ENCODE data around the gene KLHL21.
"Not testable (repeated sequence)": the region's sequence is repeated elsewhere in the genome, so short reads cannot be mapped to it uniquely, and the experiment has no call there.

Gene KLHL21, protein sequence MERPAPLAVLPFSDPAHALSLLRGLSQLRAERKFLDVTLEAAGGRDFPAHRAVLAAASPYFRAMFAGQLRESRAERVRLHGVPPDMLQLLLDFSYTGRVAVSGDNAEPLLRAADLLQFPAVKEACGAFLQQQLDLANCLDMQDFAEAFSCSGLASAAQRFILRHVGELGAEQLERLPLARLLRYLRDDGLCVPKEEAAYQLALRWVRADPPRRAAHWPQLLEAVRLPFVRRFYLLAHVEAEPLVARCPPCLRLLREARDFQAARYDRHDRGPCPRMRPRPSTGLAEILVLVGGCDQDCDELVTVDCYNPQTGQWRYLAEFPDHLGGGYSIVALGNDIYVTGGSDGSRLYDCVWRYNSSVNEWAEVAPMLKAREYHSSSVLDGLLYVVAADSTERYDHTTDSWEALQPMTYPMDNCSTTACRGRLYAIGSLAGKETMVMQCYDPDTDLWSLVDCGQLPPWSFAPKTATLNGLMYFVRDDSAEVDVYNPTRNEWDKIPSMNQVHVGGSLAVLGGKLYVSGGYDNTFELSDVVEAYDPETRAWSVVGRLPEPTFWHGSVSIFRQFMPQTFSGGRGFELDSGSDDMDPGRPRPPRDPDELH

DNA sequence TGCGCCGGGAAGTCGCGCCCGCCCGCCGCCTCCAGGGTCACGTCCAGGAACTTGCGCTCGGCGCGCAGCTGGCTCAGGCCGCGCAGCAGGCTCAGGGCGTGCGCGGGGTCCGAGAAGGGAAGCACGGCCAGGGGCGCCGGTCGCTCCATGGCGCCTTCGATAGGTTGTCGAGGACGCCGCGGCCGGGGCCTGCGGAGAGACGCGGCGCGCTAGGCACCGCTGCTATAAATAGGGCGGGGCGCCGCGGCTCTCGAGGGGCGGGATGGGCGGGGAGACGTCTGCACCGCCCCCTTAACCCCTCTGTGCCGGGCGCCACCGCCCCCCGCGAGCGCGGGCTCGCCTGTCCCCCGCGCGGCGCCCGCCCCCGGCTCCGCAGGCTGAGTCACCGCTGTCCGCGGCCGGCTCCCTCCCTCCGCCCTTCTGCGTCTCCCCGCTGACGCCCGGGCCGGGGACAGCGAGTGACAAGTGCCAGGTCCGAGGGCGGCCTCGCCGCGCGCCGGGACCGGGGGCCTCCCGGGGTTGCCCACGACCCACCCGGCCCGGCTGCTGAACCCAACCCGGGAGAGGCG, at the start of gene KLHL21:
TSS of gene KLHL21 (minus strand) at position 201 of the 569 bp plus-strand sequence. CDS start at position 149, 52 bp downstream.
- no peak for FAIRE-seq

DNA sequence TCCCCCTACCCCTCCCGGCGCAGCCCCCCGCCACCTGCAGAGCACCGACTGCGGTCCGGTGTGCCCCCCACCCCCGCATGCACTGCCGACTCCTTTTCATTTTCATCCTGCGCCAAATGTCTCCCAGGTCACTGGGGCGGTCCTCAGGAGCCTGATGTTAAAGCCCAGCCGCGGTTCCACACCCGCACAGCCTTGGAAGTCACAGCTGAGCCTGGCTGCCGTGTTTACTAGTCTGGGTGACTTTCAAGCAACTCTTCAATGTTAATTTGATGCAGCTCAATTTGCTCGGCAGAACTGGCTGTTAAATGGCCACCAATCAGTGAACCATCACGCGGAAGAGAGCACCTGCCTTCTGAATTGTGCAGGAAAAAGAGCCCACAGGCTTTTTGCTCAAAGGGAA, 49.2 kb upstream of the KLHL21 start:
- no peak for FAIRE-seq

DNA sequence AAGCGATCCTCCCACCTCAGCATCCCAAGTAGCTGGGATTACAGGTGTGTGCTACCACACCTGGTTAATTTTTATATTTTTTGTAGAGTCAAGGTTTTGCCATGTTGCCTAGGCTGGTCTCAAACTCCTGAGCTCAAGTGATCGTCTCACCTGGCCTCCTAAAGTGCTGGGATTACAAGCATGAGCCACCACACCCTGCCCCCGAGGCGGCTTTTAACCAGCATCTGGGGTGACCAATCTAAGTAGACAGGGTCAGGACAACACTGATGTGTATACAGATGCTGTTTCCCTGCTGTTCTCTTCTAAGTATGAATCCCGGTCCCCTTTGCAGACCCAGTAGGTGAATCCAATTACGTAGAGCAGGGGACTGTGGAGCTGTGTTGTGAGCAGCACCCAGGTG, 45.9 kb upstream of the KLHL21 start:
- no peak for FAIRE-seq

DNA sequence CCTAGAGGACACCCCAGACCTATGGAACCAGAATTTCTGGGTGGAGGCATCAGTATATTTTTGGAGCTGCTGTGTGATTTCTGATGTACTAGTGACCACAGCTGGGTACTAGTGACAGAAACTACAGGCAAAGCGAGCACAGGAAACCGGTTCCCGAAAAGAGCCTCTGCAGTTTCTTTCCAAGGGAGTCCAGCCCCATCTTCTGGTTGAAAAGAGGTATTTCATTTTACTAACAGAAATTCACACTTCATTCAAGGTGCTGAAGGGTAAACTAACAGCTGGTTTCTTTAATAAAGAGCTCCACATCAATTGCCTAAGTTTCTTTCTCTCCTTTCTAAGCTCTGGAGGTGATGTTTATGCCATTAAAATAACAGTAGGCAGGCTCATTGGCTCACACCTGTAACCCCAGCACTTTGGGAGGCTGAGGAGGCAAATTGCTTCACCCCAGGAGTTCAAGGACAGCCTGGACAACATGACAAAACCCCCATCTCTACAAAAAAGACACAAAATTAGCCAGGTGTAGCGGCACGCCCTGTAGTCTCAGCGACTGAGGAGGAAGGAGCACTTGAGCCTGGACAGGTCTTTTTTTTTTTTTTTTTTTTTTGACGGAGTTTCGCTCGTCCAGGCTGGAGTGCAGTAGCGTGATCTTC, 44.0 kb upstream of the KLHL21 start:
- peak; percentile 95 for FAIRE-seq

DNA sequence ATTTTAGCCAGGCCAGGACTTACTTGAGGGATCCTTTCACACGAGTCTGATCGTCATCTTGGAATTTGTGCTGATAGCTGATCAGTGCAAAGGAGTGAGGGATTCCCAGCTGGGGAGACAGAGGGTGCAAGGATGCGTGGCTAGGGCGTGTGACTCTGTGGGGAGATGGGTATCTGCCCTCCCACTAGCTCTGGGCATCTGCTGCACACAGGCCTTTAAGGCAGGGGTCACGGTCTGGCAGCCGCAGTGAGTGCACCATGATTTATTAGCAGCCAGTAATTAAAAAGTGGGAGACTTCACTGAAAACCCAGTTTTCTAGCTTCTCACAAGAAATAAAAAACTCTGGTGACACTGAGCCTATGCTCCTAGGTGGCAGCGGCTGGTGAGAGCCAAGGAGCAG, 42.3 kb upstream of the KLHL21 start:
- FAIRE-seq = no peak

DNA sequence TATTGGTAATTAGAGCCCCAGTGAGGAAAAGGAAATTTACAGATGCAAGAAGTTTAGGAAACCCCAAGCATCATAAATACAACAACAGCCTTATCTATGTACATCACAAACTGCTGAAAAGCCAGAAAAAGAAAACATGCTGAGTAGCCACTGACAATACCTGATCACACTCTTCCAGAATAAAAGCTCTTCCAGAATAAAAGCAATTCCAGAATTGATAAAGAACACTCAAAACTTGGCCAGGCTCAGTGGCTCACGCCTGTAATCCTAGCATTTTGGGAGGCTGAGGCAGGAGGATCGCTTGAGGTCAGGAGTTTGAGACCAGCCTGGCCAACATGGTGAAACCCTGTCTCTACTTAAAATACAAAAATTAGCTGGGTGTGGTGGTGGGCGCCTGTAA, 38.2 kb upstream of the KLHL21 start:
- not testable (repeated sequence) for FAIRE-seq

DNA sequence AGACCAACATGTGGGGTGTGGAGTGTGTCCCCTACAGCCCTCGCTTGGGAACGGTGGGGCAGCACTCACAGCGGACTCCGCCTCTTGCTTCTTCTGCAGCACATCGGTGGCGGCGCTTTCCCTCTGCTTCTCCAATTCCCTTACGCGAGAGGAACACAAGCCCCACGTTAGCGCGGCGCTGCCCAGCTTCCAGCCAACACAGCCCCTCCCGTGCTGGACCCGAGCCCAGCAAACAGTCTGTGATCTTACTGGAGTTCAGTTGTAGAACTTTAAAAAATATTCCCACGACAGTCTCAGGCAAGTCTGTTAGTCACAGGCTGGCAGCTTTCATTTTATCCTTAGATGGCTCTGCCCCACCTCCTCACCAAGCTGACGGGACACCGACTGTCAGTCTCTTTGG, 35.6 kb upstream of the KLHL21 start:
- no peak for FAIRE-seq

DNA sequence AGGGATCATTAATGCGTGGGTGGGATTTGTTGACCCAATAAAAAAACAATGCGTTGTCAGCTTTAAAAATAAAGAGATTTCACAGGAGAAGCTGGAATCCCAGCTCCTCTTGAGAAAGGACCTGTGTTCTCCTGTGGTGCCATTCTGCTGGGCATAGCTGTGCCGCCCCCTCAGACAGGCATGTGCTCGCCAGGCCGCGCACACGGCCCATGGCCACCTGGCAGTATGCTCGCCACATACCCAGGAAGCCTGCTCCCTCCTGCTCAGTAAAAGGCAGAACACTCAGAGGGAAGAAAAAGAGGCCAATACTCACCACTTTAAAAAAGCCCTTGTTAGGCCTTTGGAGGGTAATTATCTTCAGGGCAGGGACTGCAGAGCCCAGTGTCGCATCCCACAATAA, 35.1 kb upstream of the KLHL21 start:
- FAIRE-seq = no peak

DNA sequence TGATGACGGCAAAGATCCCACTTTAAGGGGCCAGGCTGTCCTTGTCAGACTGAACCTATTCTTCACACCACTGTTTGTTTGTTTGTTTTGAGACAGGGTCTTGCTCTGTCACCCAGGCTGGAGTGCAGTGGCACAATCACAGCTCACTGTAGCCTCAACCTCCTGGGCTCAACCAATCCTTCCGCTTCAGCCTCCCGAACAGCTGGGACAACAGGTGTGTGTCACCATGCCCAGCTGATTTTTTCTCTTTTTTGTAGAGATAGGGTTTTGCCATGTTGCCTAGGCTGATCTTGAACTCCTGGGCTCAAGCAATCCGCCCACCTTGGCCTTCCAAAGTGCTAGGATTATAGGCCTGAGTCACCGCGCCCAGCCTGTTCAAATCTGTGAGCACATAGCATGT, 34.1 kb upstream of the KLHL21 start:
- not testable (repeated sequence) for FAIRE-seq

DNA sequence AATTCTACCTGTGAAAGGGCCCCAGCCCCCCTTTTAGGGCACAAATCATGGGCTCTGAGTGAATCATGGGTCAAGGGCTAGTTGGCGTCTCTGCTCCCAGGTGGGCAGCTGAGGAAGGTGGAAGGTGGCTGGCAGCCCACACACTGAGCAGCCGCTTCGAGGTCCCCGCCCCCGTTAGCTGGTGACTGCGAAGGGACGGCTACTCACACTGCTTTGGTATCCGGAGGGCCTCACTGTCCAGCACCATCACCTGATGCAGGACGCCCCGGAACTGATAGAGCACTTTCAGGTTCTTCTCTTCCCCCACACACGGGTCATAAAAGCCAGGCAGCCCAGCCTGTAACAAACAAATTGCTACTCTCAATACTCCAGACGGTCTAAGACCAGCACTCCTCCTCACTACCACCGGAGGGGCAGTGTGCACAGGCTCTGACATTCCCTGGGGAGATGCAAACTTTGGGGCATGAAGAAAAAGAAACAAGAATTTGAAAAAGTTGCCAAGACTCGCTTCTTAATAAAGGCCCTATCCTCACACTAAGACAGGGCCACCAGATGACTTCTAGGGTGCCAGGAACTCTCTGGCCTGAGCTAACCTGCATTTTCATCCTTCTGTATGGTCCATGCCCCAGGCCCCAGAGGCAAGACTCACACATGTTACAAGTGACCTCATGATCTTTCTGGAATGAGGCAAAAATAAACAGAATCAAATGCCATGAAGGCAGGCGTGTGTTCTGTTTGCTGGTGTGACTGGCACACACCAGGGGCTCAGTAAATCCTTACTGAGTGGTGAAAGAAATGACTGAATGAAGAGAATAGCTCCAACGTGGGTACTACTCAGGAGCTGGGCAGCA, 33.5 kb upstream of the KLHL21 start:
- no peak for FAIRE-seq

DNA sequence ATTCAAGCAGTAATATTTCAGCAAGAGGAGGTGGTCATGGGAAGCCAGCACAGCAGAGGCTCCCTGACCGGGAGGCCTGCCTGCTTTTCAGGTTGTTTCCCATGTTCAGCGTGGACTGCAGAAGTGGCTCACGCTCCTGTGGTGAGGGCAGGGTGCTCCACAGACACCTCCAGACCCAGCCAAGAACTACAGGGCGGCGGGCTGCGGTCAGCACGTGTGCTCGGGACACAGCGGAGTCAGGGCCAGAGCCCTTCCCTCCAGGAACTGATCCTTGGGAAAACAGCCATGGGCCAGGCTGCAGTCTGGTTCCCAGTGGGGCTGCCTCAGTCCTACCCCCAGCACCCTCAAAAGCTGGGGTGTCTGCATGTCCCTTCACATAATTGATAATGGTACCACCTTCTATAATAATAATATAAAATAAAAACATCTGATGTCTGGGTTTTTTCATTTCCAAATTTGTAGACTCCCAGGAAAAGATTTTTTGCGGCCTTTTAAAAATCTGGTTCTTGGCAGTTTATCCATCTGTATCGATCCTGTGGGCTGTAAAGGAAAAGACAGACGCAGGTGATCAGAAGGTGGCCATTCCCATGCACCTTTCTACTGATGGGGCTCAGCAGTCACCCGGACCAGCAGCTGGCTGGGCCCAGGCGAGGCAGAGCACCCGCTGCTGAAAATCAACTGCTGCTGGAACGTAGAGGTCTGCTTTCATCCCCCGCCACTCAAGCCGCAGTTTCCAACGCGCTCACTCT, 32.7 kb upstream of the KLHL21 start:
- no peak for FAIRE-seq

DNA sequence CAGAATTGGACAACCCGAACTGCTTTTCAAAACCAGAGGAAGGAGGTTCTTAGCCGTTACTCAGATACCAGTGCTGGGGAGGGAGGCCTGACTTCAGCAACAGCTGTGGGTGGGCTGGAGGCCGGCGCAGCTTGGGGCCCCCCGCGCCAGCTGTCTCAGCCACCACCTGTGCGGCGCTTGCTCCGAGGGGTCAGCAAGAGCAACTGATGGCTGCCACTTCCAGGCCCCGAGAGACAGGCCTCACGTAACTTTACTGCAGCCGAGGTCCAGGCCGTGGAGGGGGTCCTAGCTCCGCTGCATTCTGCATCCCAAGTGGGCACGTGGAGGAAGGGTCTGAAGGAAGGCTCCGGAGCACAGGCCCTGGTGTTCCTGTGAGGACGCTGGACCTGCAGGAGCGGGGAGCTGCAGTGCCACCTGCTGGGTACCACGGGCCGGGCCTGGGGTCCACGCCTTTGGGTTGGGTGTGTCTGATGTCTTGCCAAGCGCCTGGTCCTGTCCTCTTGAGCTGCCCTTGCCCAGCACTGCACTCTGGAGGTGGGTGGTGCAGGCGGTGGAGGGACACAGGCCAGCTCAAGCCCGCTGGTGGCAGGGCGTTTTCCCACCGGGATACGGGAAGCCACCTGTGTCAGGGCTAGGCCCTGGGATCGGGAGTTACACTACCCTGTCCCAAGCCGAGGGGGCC, 31.8 kb upstream of the KLHL21 start:
- no peak for FAIRE-seq

DNA sequence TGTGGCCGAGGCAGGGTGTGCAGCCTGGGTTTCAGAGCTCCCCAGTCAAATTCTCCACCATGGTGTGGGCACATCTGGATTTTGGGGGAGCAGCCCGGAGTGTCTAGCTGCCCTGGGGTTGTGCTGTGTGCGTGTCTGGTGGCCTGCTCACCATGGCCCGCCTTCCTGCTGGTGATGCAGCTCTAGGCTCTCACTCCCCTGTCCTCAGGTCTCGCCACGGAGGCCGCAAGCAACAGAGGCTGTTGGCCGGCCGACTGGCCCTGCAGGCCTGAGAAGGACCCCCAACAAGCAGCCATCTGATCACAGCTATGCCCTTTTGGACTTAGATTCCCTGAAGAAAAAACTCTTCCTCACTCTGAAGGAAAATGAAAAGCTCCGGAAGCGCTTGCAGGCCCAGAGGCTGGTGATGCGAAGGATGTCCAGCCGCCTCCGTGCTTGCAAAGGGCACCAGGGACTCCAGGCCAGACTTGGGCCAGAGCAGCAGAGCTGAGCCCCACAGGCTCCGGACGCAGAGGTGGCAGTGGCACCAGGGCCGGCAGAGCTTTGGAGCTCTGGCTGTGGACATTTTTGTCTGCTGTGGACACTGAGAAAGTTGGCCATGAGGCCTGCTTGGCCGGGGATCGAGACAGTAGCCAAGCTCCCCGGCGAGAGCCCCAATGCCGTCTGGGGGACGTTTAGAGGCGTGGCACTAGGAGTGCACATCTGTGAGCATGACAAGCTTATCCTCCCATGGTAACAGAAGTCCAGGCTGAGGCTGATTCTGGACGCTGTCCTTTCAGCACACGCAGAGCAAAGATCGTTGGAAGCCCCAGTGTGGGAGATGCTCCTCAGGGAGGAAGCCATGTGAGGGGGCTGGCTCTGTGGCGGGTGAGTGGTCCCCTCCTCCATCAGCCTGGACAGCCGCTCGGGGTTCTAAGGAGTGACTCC, 30.2 kb upstream of the KLHL21 start:
- no peak for FAIRE-seq

DNA sequence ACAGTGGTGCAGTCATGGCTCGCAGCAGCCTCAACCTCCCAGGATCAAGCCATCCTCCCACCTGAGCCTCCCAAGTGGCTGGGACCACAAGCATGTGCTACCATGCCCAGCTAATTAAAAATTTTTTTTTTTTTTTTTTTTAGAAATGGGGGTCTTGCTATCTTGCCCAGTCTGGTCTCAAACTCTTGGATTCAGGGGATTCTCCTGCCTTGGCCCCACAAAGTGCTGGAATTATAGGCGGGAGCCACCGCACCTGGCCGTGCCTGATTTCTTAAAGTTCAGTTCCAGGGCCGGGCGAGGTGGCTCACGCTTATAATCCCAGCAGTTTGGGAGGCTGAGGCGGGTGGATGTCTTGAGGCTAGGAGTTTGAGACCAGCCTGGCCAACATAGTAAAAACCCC, 28.4 kb upstream of the KLHL21 start:
- FAIRE-seq = no peak

DNA sequence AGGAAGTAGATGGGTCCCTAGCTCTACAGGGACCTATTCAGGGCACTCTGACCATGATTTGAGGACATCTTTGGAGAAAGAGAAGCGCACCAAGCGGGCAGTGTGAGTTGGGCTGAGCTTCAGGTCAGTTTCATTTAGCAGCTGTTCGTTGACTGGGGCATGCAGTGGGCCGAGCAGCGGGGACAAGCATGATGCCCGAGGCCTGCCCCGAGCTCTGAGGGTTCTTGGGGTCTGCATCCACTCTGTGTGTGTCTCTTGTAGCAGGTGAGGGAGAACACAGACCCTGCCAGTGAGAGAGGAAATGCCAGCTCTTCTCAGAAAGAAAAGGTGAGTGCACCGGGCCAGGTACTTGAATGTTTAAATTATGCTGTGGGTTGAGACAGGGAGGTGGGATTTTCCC, 27.4 kb upstream of the KLHL21 start:
- FAIRE-seq = no peak

DNA sequence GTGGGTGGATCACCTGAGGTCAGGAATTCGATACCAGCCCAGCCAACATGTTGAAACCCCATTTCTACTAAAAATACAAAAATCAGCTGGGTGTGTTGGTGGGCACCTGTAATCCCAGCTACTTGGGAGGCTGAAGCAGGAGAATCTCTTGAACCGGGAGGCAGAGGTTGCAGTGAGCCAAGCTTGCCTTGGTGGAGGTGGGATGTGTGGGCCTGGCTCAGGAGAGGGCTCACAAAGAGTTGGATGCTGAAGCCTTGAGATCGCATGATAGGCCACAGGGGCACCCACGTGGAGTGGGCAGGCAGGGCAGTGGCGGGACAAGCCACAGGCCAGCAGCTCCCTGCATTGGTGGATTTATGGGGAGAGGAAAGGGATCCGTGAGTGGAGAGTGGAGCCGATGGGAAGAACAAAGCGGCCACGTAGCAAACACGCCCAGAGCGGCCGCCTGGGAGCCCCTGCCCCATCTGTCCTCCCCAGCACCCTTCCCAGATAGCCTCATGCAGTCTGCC, 26.4 kb upstream of the KLHL21 start:
- FAIRE-seq = no peak

DNA sequence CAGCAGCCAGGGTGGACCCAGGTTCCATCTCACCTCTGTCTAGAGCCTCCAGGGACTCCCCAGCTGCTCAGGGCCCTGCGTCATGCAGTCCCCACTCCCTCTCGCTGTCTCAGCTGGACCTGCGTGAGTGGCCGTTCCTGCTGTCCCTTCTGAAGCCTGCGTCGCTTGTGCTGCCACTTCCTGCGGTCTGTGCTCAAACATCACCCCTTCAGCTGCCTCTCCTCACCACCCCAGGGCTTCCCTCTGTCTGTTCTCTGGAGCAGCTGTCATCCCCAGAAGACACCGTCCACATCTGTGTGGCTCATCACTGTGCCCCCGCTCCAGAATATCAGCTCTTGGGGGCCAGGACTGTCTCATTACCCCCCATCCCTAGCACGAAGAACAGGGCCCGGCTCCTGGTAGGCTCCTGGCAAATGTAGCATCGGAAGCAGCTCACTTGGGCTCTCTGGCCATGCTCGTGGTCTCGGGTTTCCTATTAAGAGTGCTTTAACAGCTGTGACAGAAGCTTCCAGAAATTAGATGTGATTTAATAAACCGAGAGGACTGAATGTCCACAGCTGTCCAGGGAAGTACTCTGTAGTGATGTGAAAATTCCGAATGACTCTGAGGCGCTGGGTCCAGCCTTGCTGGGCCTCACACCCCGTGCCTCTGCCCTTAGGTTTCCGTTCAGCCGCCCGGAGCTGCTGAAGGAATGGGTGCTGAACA, 25.3 kb upstream of the KLHL21 start:
- FAIRE-seq = no peak

DNA sequence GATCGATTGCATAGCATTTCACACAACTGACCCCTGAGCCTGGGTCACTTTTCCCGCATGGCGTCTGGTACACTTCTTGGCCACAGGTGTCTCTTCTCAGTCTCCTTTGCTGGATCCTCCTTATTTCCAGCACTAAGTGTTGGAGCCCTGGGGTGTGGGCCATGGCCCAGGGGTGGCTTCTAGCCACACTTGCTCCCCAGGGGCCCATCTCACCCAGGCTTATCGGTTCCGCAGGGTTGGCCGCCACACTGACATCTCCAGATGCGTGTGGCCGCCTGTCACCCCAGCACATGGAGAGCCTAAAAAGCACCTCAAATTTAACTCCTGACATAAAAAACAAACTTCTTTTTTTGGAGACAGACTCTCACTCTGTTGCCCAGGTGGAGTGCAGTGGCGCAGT, 24.4 kb upstream of the KLHL21 start:
- no peak for FAIRE-seq

DNA sequence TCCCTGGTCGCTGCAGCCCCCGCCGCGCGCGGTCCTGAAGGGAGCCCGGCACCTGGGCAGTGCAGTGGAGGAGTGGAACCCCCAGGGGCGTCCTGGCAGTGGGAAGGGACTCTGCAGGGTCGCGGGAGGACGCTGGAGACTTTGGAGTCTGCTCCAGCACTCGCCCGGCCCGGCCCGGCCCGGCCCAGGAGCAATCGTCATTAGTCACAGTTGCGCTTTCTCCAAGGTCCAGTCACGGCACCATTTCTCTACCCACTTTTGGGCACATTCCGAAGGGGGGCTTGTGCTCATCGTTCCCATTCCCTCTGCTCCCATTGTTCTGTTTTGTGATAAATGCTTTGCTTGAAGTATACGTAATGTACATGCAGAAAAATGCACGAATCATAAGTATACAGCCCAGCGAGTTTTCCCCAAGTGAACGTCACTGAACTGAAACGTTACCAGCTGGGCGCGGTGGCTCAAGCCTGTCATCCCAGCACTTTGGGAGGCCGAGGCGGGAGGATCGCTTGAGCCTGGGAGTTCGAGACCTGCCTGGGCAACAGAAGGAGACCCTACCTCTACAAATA, 23.0 kb upstream of the KLHL21 start:
- FAIRE-seq = no peak

All from G401.6 (cell line).